CD14-positive monocyte (primary cell): Measurements from ENCODE around the gene ZNF891. TPM values are rescaled to one million over a fixed set of nuclear protein-coding genes. Genes with fewer than 3 reads are reported as not detected.

Source experiments
- DNase-seq, 3 donors: peaks; one replicate each; pipeline ENCODE4 v3.0.0-alpha.2; 2011 to 2022
- H2AFZ ChIP-seq: 2 replicates; pipeline ENCODE4 v1.6.0; 2012; ENCODE audit warnings: mild to moderate bottlenecking, low read depth, low read length, inconsistent platforms; ENCODE audit not compliant: insufficient read depth, poor library complexity, severe bottlenecking
- H3K27ac ChIP-seq, 2 donors: 1 replicate in 1 of 2; 2 replicates in 1 of 2; pipeline ENCODE4 v1.5.1; 2012 to 2013; ENCODE audit warnings: low read length in 2 of 2, control low read depth in 1 of 2, inconsistent platforms in 1 of 2, low read depth in 1 of 2, mild to moderate bottlenecking in 1 of 2
- H3K27me3 ChIP-seq, 2 donors: one replicate each; pipeline versions ENCODE4 v1.6.0 to v1.6.1; 2011 to 2013; ENCODE audit warnings: low read length in 2 of 2; ENCODE audit not compliant: control insufficient read depth in 2 of 2, insufficient read depth in 2 of 2
- H3K36me3 ChIP-seq, 2 donors: replicated peaks in 1 of 2; 1 replicate in 1 of 2; 2 replicates in 1 of 2; pipeline versions ENCODE4 v1.5.1 to v1.6.1; 2012 to 2013; ENCODE audit warnings: low read length in 2 of 2, control low read depth in 1 of 2, inconsistent platforms in 1 of 2, mild to moderate bottlenecking in 1 of 2; ENCODE audit not compliant: insufficient read depth in 2 of 2, control insufficient read depth in 1 of 2
- H3K4me1 ChIP-seq, 2 donors: 1 replicate in 1 of 2; 2 replicates in 1 of 2; pipeline versions ENCODE4 v1.5.1 to v1.6.1; 2012 to 2013; ENCODE audit warnings: low read length in 2 of 2, control low read depth in 1 of 2, inconsistent platforms in 1 of 2, mild to moderate bottlenecking in 1 of 2, moderate library complexity in 1 of 2; ENCODE audit not compliant: insufficient read depth in 2 of 2, control insufficient read depth in 1 of 2
- H3K4me2 ChIP-seq: replicated peaks from 2 replicates; pipeline ENCODE3; 2012; ENCODE audit warnings: low read length, moderate library complexity, mild to moderate bottlenecking; ENCODE audit not compliant: poor library complexity, severe bottlenecking; ENCODE audit errors: extremely low read depth
- H3K4me3 ChIP-seq, 3 experiments: fragments of 200-600 bp in 1 of 3; sonication (generic) in 1 of 3; replicated peaks in 1 of 3; 1 replicate in 2 of 3; 2 replicates in 1 of 3; pipeline ENCODE4 v1.5.1; 2011 to 2013; ENCODE audit warnings: low read length in 3 of 3, mild to moderate bottlenecking in 3 of 3, control low read depth in 2 of 3, low read depth in 2 of 3, inconsistent platforms in 1 of 3, moderate library complexity in 1 of 3
- H3K79me2 ChIP-seq: 2 replicates; pipeline ENCODE4 v1.6.0; 2012; ENCODE audit warnings: mild to moderate bottlenecking, control low read depth, inconsistent platforms, low read length, moderate library complexity; ENCODE audit not compliant: insufficient read depth
- H3K9ac ChIP-seq: 2 replicates; pipeline ENCODE4 v1.6.0; 2017; ENCODE audit warnings: low read length, mild to moderate bottlenecking; ENCODE audit not compliant: insufficient read depth, poor library complexity, severe bottlenecking
- H3K9me3 ChIP-seq, 2 donors: replicated peaks in 1 of 2; 1 replicate in 1 of 2; 2 replicates in 1 of 2; pipeline versions ENCODE4 v1.5.1 to v1.6.1; 2012 to 2013; ENCODE audit warnings: low read length in 2 of 2, control low read depth in 1 of 2; ENCODE audit not compliant: control insufficient read depth in 1 of 2, insufficient read depth in 1 of 2
- H4K20me1 ChIP-seq: 2 replicates; pipeline ENCODE4 v1.6.0; 2012; ENCODE audit warnings: mild to moderate bottlenecking, low read length, control low read depth, moderate library complexity; ENCODE audit not compliant: insufficient read depth
- H3K27ac Mint-ChIP-seq, 7 donors: one replicate each; pipeline ENCODE4 v1.8.0; 2020; ENCODE audit warnings: mild to moderate bottlenecking in 7 of 7, mixed read lengths in 7 of 7, moderate library complexity in 6 of 7, inconsistent platforms in 2 of 7
- H3K27me3 Mint-ChIP-seq, 3 donors: one replicate each; pipeline ENCODE4 v1.8.0; 2021 to 2022; ENCODE audit warnings: low read depth in 3 of 3, mild to moderate bottlenecking in 3 of 3, mixed read lengths in 3 of 3, moderate library complexity in 3 of 3, inconsistent platforms in 1 of 3
- H3K36me3 Mint-ChIP-seq, 2 donors: one replicate each; pipeline ENCODE4 v1.8.0; 2020; ENCODE audit warnings: mixed read lengths in 2 of 2, inconsistent platforms in 1 of 2, mild to moderate bottlenecking in 1 of 2
- H3K4me1 Mint-ChIP-seq: one replicate; pipeline ENCODE4 v1.8.0; 2020; ENCODE audit warnings: mild to moderate bottlenecking, mixed read lengths
- H3K4me3 Mint-ChIP-seq, 2 donors: one replicate each; pipeline ENCODE4 v1.8.0; 2020; ENCODE audit warnings: mild to moderate bottlenecking in 2 of 2, mixed read lengths in 2 of 2, moderate library complexity in 1 of 2
- H3K9me3 Mint-ChIP-seq, 7 donors: one replicate each; pipeline ENCODE4 v1.8.0; 2020 to 2022; ENCODE audit warnings: mixed read lengths in 7 of 7, mild to moderate bottlenecking in 6 of 7, moderate library complexity in 6 of 7, inconsistent platforms in 2 of 7
- CTCF ChIP-seq: fragments of 200-600 bp; IDR thresholded peaks from one replicate; pipeline ENCODE4 v1.8.0; 2022; ENCODE audit warnings: antibody characterized with exemption, mild to moderate bottlenecking
- WGBS: methylation state at CpG from one replicate; pipeline ENCODE4 v1.1.5; 2013; ENCODE audit warnings: missing lambda C conversion rate; ENCODE audit not compliant: insufficient coverage; 5-methylcytosine and 5-hydroxymethylcytosine counted together
- intact Hi-C, 2 donors: fragments of 100-400 bp; cut with micrococcal nuclease; formaldehyde crosslinking; loops; one replicate each; pipeline versions ENCODE4 v1.15.0 to v1.15.1; 2023
- polyA minus RNA-seq: library from RNA; depleted of rRNA, polyadenylated mRNA; stranded (reverse); fragments of >200 nt; gene quantifications from 2 replicates; pipeline ENCODE4 v1.2.3, GENCODE V29; 2012
- polyA plus RNA-seq, 3 donors: library from polyadenylated mRNA; depleted of rRNA in 1 of 3; unstranded in 2 of 3; stranded (reverse) in 1 of 3; fragments of 300-500 nt in 2 of 3; fragments of >200 nt in 1 of 3; fragmentation: Illumina TruSeq in 2 of 3; gene quantifications; 1 replicate in 2 of 3; 2 replicates in 1 of 3; pipeline ENCODE4 v1.2.3, GENCODE V29; 2012 to 2021
- total RNA-seq, 12 experiments: library from RNA in 1 of 12; stranded (reverse) in 1 of 12; fragments of 120-200 nt in 1 of 12; gene quantifications; one replicate each; pipeline ENCODE4 v1.2.4 and lab custom pipeline; 2013 to 2026; ENCODE audit warnings: mixed read lengths in 6 of 12, inconsistent platforms in 1 of 12

The ZNF891 gene
- 0.48 TPM for total RNA-seq (2013)
- polyA plus RNA-seq (under 1 TPM; 0.08 to 0.45 (median 0.18) TPM), polyA minus RNA-seq (0.24 and 0.28 TPM in 2 replicates), total RNA-seq (lab: John Stamatoyannopoulos, UW) (0.98 to 10.4 (median 4.6) reads per million in 11 experiments)

- Histone ChIP-seq H3K4me2 (peak within 1 kb of the TSS; percentile 78), H3K27me3 (no peaks in the 10 kb centered on the region), H3K27ac (peak within 1 kb of the TSS; percentile 83 to 88), H3K4me3 (peak within 1 kb of the TSS; percentile 55 to 74 (median 72)), H3K79me2 (no peaks in the 10 kb centered on the region), H3K9me3 (peaks cover 64 to 80% of the 10 kb centered on the region in 2 donors), H3K4me1 (peaks cover 14% of the 10 kb centered on the region in 2 donors), H4K20me1 (no peaks in the 10 kb centered on the region), H2AFZ (peak within 1 kb of the TSS; percentile 90), H3K9ac (peak within 1 kb of the TSS; percentile 85), H3K36me3 (peaks cover 0 to 29% of the 10 kb centered on the region in 2 donors)
- Mint-ChIP-seq H3K9me3 (peaks cover 39 to 98% (median 86%) of the 10 kb centered on the region in 7 donors), H3K36me3 (peaks cover 13 to 31% of the 10 kb centered on the region in 2 donors), H3K27ac (peak within 1 kb of the TSS; percentile 88 to 97 (median 95)), H3K4me1 (peaks cover 15% of the 10 kb centered on the region), H3K27me3 (peaks cover 0 to 3% (median 1%) of the 10 kb centered on the region in 3 donors), H3K4me3 (peak within 1 kb of the TSS; percentile 86 to 92)
- no peak for TF ChIP-seq CTCF
- DNase-seq = peak; percentile 81 to 93 (median 87)
- intact Hi-C loops = loop anchor here (1.0 to 5.0 kb wide), 6 partner anchors 49 to 144 kb away; partner anchors contain the start of genes ZNF140 (in 2 of the 2), ZNF268 (in 2 of the 2), ZNF84 (in 2 of the 2) and ZNF26 (in 1 of the 2)
- under 1% methylated on average over 74 of the region's 87 CpGs for WGBS
Observed at GRCh38 chr12:133130038-133130807, at the start of gene ZNF891, which contains the start of gene ZNF10. ZNF891 (minus strand) TSS chr12:133130274; CDS start chr12:133121918, 8,356 bp downstream. ZNF10 (plus strand) TSS chr12:133130627; CDS start chr12:133144493, 13,866 bp downstream.

GRCh38 chr12:133174901-133175300, 44.8 kb upstream of the ZNF891 start:
- no peaks in the 10 kb centered on the region for H3K4me1 ChIP-seq
- H3K4me3 Mint-ChIP-seq = no peak overlapping the region
- no peaks in the 10 kb centered on the region for H3K79me2 ChIP-seq
- H3K4me2 ChIP-seq = no peak overlapping the region
- H4K20me1 ChIP-seq = no peaks in the 10 kb centered on the region
- no CpG with 5 or more reads among the region's 1 CpG for WGBS
- peak overlapping the region in 1 of 7 donors; percentile 11 for H3K27ac Mint-ChIP-seq
- H3K9ac ChIP-seq = no peak overlapping the region
- no peak for TF ChIP-seq CTCF
- H3K9me3 Mint-ChIP-seq = peaks cover 39 to 94% (median 78%) of the 10 kb centered on the region in 7 donors
- H2AFZ ChIP-seq = no peak overlapping the region
- intact Hi-C loops = no loop called here
- H3K4me1 Mint-ChIP-seq = no peaks in the 10 kb centered on the region
- H3K36me3 Mint-ChIP-seq = no peaks in the 10 kb centered on the region
- peaks cover 0 to 3% (median 0%) of the 10 kb centered on the region in 3 donors for H3K27me3 Mint-ChIP-seq
- no peaks in the 10 kb centered on the region for H3K36me3 ChIP-seq
- H3K27me3 ChIP-seq = no peaks in the 10 kb centered on the region
- no peak overlapping the region for H3K4me3 ChIP-seq
- H3K27ac ChIP-seq = no peak overlapping the region
- no peak for DNase-seq
- peaks cover 48 to 84% of the 10 kb centered on the region in 2 donors for H3K9me3 ChIP-seq
